H54 (cell line): Measurements from ENCODE around the gene PTGER3.

Source experiments
- DNase-seq: peaks from one replicate; pipeline ENCODE4 v3.0.0; 2011; ENCODE audit warnings: low spot score, mixed read lengths; ENCODE audit not compliant: insufficient read length
- FAIRE-seq: peaks from 3 replicates; lab custom pipeline; 2011; peaks lifted over from hg19 to GRCh38; lab: Jason Lieb, UNC
- POLR2A ChIP-seq: IDR thresholded peaks from 2 replicates; pipeline ENCODE4 v1.6.1; 2011; ENCODE audit warnings: low read depth, mild to moderate bottlenecking, low read length

The PTGER3 gene

DNA sequence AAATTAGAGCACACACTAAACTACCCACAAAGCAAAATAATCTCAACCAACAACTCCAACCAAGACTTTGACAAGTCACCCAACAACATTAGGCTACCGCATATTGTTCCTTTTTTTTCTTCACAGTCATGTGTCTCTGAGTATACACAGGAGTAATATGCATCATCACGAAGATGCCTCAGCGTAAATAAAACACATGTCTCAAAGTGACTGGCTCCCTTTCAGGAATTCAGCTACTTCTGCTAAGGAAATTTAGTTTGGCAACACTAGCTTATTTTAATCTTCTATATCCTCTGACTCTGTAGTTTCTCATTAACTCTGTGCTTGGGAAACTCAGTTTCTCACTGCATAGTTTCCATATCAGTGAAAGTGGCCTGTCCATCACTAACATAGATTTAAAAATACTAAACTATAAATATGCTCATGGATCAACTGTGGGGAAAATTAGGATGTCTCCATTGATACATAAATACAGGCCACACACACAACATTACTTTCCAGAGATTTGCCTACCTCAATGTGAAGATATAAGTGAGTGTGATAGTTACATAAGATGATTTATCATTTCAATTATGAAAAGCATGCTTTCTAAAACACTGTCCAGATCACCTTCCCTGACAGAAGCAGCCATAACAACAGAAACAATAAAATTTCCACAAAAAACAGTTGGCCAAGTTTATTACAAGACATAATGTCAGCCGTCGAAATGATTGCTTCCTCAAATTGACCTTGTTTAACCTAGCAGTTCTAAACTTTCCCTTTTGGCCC lies 113.2 kb downstream of the PTGER3 start:
- FAIRE-seq (no peak), DNase-seq (no peak)
- TF ChIP-seq POLR2A, result no peak

DNA sequence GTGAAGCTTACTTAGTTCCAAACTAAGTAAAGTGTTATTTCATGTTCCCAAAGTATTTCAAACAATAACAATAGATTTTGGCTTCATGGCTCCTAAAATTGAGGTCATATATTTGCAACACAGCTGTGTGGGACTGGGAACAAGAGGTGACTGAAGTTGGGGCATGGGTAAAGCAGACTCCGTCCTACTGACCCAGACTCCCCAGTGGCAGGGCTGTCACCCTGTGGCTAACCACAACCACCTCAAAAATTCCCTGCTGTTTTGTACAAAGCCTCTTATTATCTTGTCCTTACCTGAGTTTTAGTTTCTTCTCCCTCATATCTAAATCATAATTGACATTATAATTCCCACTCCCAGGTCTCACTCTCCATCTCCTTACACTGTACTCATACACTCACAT lies 117.6 kb downstream of the PTGER3 start:
- no peak for FAIRE-seq
- TF ChIP-seq POLR2A, result no peak
- no peak for DNase-seq

DNA sequence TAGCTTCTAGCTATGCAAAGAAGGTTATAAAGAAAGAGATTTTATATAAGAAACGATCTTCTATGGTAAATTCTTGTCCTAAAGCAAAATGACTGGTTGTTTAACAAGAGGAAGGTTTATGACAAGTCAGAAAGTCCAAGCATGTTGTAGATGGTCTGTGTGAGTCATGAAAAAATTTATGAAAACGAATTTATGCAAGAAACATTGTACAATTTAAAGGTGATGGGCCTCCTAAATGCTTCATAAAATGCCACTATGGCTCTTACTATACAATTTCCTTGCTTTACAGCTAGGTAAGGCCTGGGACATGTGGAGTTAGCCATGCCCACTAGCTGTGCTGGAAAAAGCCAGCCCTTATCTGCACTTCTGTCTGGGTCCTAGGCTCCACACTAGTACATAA lies 125.4 kb downstream of the PTGER3 start:
- FAIRE-seq, result no peak
- no peak for TF ChIP-seq POLR2A
- DNase-seq, result no peak
